ENCODE data around the gene SLC7A7. TPM values are rescaled to one million over a fixed set of nuclear protein-coding genes. Genes with fewer than 3 reads are reported as not detected.

The SLC7A7 gene
- total RNA-seq, 4 donors from 2014 or later = 1.00 to 67.0 (median 33.6) TPM

DNA sequence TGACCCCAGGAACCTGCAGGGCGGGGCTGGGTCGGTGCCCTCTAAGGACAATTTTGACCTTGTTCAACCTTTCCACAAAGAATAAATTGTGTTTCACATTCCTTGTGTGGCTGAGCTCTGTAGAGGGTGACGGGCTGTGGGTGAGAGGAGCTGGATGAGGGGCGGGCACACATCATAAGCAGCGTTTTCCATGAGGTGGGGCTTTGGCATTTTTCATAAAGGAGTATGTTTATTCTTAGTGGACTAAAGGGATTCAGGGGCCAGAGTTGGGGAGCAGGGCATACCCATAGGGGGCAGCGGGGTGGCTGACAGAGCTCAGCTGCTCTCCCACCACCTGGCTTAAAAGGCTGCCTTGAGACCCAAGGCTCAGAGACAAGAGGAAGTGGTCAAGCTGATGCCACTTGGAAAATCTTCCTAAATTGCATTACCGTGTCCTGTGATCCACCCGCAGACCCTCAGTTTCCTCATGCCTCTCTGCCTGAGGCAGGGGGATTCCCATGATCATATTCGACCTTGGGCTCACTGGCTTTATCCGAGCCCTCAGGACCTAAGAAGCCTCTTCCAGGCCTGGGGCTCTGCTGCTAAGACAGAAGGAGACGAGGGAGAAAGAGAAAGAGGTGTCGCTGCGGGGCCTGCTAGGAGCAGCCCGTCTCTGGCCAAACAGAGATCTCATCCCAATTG lies 32.6 kb upstream of the SLC7A7 start:
- Histone ChIP-seq H3K27ac (peak overlapping the region; percentile 76 to 92 (median 85)), H3K9me3 (no peaks in the 10 kb centered on the region), H3K4me3 (no peak overlapping the region), H3K27me3 (no peaks in the 10 kb centered on the region), H3K4me1 (peaks cover 39 to 69% (median 55%) of the 10 kb centered on the region in 4 donors), H3K36me3 (peaks cover 0 to 35% (median 5%) of the 10 kb centered on the region in 4 donors)
- in situ Hi-C loops (cut with MboI; ENCODE audit: low pct_ligation_motif_present in 1 of 4, low pct_unique_long_range_greater_than_20kb in 1 of 4, low sequenced_read_pairs in 3 of 4) = loop anchor here in 2 of 4 donors (10.0 to 25.0 kb wide), 2 partner anchors 260 to 283 kb away; partner anchors contain the start of genes ABHD4 (in 1 of the 2) and DAD1 (in 1 of the 2)
- DNase-seq = no peak
- WGBS, 2 donors (ENCODE audit: low coverage in 1 of 2) = 45 to 57% methylated on average over 4 to 14 of the region's 14 CpGs
- intact Hi-C loops (cut with DNase I; ENCODE audit: low total_unique reads) = no loop called here
- TF ChIP-seq POLR2A (IDR thresholded peaks at IDR 0.05) (no peak), POLR2AphosphoS5 (IDR thresholded peaks at IDR 0.05) (no peak), EP300 (IDR thresholded peaks at IDR 0.05; ENCODE audit: low read depth) (no peak)
- TF ChIP-seq, protein P1, sequence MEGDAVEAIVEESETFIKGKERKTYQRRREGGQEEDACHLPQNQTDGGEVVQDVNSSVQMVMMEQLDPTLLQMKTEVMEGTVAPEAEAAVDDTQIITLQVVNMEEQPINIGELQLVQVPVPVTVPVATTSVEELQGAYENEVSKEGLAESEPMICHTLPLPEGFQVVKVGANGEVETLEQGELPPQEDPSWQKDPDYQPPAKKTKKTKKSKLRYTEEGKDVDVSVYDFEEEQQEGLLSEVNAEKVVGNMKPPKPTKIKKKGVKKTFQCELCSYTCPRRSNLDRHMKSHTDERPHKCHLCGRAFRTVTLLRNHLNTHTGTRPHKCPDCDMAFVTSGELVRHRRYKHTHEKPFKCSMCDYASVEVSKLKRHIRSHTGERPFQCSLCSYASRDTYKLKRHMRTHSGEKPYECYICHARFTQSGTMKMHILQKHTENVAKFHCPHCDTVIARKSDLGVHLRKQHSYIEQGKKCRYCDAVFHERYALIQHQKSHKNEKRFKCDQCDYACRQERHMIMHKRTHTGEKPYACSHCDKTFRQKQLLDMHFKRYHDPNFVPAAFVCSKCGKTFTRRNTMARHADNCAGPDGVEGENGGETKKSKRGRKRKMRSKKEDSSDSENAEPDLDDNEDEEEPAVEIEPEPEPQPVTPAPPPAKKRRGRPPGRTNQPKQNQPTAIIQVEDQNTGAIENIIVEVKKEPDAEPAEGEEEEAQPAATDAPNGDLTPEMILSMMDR (IDR thresholded peaks at IDR 0.05) = no peak

DNA sequence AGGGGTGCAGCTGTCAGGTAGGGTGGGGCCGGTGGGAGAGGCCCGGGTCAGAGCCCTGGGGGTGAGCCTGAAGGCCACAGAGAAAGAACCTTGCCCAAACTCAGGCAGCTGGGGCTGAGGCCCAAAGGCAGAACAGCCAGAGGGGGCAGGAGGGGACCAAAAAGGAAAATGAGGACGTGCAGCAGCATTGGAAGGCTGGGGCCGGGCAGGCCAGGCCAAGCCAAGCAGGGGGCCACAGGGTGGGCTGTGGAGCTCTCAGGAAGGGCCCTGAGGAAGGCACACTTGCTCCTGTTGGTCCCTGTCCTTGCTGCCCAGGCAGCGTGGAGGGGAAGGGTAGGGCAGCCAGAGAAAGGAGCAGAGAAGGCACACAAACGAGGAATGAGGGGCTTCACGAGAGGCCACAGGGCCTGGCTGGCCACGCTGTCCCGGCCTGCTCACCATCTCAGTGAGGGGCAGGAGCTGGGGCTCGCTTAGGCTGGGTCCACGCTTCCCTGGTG lies 31.6 kb upstream of the SLC7A7 start:
- no peak for DNase-seq
- intact Hi-C loops (cut with DNase I; ENCODE audit: low total_unique reads) (no loop called here), in situ Hi-C loops (cut with MboI; ENCODE audit: low pct_ligation_motif_present in 1 of 4, low pct_unique_long_range_greater_than_20kb in 1 of 4, low sequenced_read_pairs in 3 of 4) (loop anchor here in 2 of 4 donors (10.0 to 25.0 kb wide), 2 partner anchors 260 to 282 kb away; partner anchors contain the start of genes ABHD4 (in 1 of the 2) and DAD1 (in 1 of the 2))
- Histone ChIP-seq H3K4me1 (peaks cover 39 to 63% (median 51%) of the 10 kb centered on the region in 4 donors), H3K27me3 (no peaks in the 10 kb centered on the region), H3K4me3 (no peak overlapping the region), H3K27ac (peak overlapping the region; percentile 76 to 92 (median 85)), H3K36me3 (peaks cover 0 to 44% (median 8%) of the 10 kb centered on the region in 4 donors), H3K9me3 (no peaks in the 10 kb centered on the region)
- TF ChIP-seq EP300 (IDR thresholded peaks at IDR 0.05; ENCODE audit: low read depth) = no peak
- TF ChIP-seq POLR2AphosphoS5 (IDR thresholded peaks at IDR 0.05) = no peak
- TF ChIP-seq POLR2A (IDR thresholded peaks at IDR 0.05) = no peak
- TF ChIP-seq, protein P1 (IDR thresholded peaks at IDR 0.05) = no peak
- WGBS, 2 donors (ENCODE audit: low coverage in 1 of 2) = 44 to 70% methylated on average over 3 to 11 of the region's 11 CpGs

DNA sequence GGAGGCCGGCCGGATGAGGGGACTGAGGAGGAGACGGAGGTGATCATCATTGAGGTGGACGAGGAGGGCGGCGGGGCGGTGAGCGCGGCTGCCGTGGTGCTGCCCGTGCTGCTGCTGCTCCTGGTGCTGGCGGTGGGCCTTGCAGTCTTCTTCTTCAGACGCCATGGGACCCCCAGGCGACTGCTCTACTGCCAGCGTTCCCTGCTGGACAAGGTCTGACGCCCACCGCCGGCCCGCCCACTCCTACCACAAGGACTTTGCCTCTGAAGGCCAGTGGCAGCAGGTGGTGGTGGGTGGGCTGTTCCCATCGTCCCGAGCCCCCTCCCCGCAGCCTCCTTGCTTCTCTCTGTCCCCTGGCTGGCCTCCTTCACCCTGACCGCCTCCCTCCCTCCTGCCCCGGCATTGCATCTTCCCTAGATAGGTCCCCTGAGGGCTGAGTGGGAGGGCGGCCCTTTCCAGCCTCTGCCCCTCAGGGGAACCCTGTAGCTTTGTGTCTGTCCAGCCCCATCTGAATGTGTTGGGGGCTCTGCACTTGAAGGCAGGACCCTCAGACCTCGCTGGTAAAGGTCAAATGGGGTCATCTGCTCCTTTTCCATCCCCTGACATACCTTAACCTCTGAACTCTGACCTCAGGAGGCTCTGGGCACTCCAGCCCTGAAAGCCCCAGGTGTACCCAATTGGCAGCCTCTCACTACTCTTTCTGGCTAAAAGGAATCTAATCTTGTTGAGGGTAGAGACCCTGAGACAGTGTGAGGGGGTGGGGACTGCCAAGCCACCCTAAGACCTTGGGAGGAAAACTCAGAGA lies 30.8 kb upstream of the SLC7A7 start:
- Histone ChIP-seq H3K4me3 (no peak overlapping the region), H3K27ac (peak overlapping the region; percentile 76 to 92 (median 85)), H3K27me3 (no peaks in the 10 kb centered on the region), H3K9me3 (no peaks in the 10 kb centered on the region), H3K36me3 (peaks cover 0 to 47% (median 8%) of the 10 kb centered on the region in 4 donors), H3K4me1 (peaks cover 38 to 58% (median 45%) of the 10 kb centered on the region in 4 donors)
- TF ChIP-seq, protein P1 (IDR thresholded peaks at IDR 0.05) = no peak
- no peak for TF ChIP-seq EP300 (IDR thresholded peaks at IDR 0.05; ENCODE audit: low read depth)
- DNase-seq = no peak
- intact Hi-C loops (cut with DNase I; ENCODE audit: low total_unique reads) (no loop called here), in situ Hi-C loops (cut with MboI; ENCODE audit: low pct_ligation_motif_present in 1 of 4, low pct_unique_long_range_greater_than_20kb in 1 of 4, low sequenced_read_pairs in 3 of 4) (loop anchor here in 2 of 4 donors (10.0 to 25.0 kb wide), 2 partner anchors 259 to 281 kb away; partner anchors contain the start of genes ABHD4 (in 1 of the 2) and DAD1 (in 1 of the 2))
- 89 to 100% methylated on average over 1 to 26 of the region's 26 CpGs for WGBS, 2 donors (ENCODE audit: low coverage in 1 of 2)

DNA sequence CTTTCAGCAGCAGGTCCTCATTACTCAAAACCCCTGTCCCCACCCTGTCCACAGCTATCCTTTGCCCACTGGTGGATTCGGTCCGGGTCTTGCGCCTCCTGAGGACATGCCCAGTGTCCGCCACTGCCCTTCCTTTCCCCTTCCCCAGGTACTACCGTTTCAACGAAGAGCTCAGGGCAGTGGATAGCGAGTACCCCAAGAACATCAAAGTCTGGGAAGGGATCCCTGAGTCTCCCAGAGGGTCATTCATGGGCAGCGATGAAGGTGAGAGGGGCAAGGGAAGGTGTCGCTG lies 29.8 kb upstream of the SLC7A7 start:
- intact Hi-C loops (cut with DNase I; ENCODE audit: low total_unique reads) = no loop called here
- Histone ChIP-seq H3K27me3 (no peaks in the 10 kb centered on the region), H3K4me3 (no peak overlapping the region), H3K9me3 (no peaks in the 10 kb centered on the region), H3K36me3 (peaks cover 0 to 47% (median 8%) of the 10 kb centered on the region in 4 donors), H3K4me1 (peaks cover 33 to 54% (median 39%) of the 10 kb centered on the region in 4 donors), H3K27ac (peak overlapping the region in 3 of 4 donors; percentile 3 to 92 (median 83))
- no peak for DNase-seq
- WGBS, 2 donors (ENCODE audit: low coverage in 1 of 2) = 98 to 100% methylated on average over 2 to 9 of the region's 9 CpGs
- in situ Hi-C loops (cut with MboI; ENCODE audit: low pct_ligation_motif_present in 1 of 4, low pct_unique_long_range_greater_than_20kb in 1 of 4, low sequenced_read_pairs in 3 of 4) = loop anchor here in 2 of 4 donors (10.0 to 25.0 kb wide), 2 partner anchors 258 to 280 kb away; partner anchors contain the start of genes ABHD4 (in 1 of the 2) and DAD1 (in 1 of the 2)
- TF ChIP-seq EP300 (IDR thresholded peaks at IDR 0.05; ENCODE audit: low read depth) (no peak), POLR2AphosphoS5 (IDR thresholded peaks at IDR 0.05) (no peak)
- TF ChIP-seq, protein P1 (IDR thresholded peaks at IDR 0.05) = no peak
